Breast epithelium (tissue), 4 donors: ENCODE data around the gene SPIRE1. TPM values are rescaled to one million over a fixed set of nuclear protein-coding genes. Genes with fewer than 3 reads are reported as not detected.
"Not testable (repeated sequence)": the region's sequence is repeated elsewhere in the genome, so short reads cannot be mapped to it uniquely, and the experiment has no call there.

Experiments
- DNase-seq, 2 donors: peaks; one replicate each; pipeline ENCODE4 v3.0.0-alpha.2; 2019; ENCODE audit warnings: low spot score in 2 of 2
- H3K27ac ChIP-seq, 2 donors: fragments of 200-600 bp; sonication (generic) in 1 of 2; one replicate each; pipeline ENCODE4 v1.5.1; 2016 to 2019; ENCODE audit warnings: mild to moderate bottlenecking in 1 of 2
- H3K27me3 ChIP-seq, 2 donors: fragments of 200-600 bp; sonication (generic) in 1 of 2; one replicate each; pipeline versions ENCODE4 v1.5.1 to v1.6.0; 2017 to 2019; ENCODE audit warnings: control low read depth in 1 of 2, mild to moderate bottlenecking in 1 of 2
- H3K36me3 ChIP-seq: fragments of 200-600 bp; one replicate; pipeline ENCODE4 v1.5.1; 2019
- H3K4me1 ChIP-seq, 2 donors: fragments of 200-600 bp; sonication (generic); one replicate each; pipeline ENCODE4 v1.5.1; 2016 to 2019; ENCODE audit warnings: control low read depth in 1 of 2
- H3K4me3 ChIP-seq, 3 donors: fragments of 200-600 bp; sonication (generic); 1 replicate in 2 of 3; 2 replicates in 1 of 3; pipeline ENCODE4 v1.5.1; 2016 to 2019; ENCODE audit warnings: mild to moderate bottlenecking in 3 of 3, moderate library complexity in 2 of 3
- H3K9me3 ChIP-seq, 2 donors: fragments of 200-600 bp; sonication (generic) in 1 of 2; one replicate each; pipeline ENCODE4 v1.5.1; 2016 to 2019; ENCODE audit warnings: control low read depth in 1 of 2
- CTCF ChIP-seq, 3 donors: fragments of 450-650 bp; IDR thresholded peaks; one replicate each; pipeline ENCODE4 v1.5.1; 2016 to 2017; ENCODE audit warnings: antibody characterized with exemption in 3 of 3, mild to moderate bottlenecking in 3 of 3, moderate library complexity in 3 of 3
- POLR2A ChIP-seq: fragments of 450-650 bp; IDR thresholded peaks from one replicate; pipeline ENCODE4 v1.6.1; 2016; ENCODE audit warnings: antibody characterized with exemption, mild to moderate bottlenecking, moderate library complexity
- POLR2AphosphoS5 ChIP-seq, 3 donors: sonication (generic); formaldehyde crosslinking; IDR thresholded peaks; one replicate each; pipeline ENCODE4 v1.6.1; 2017; ENCODE audit warnings: antibody characterized with exemption in 3 of 3
- intact Hi-C: fragments of 100-400 bp; cut with DNase I; formaldehyde crosslinking; loops from one replicate; pipeline ENCODE4 v1.15.1; 2023; ENCODE audit warnings: low total_unique reads
- total RNA-seq, 3 donors: library from RNA; depleted of rRNA; stranded (reverse); fragments of >200 nt; gene quantifications; one replicate each; pipeline ENCODE4 v1.1.0, GENCODE V29; 2016

Gene SPIRE1
- total RNA-seq, 3 donors from 2014 or later: 24.3 to 38.5 (median 25.9) TPM

- intact Hi-C loops: no loop called here
- no peak for DNase-seq
- Histone ChIP-seq H3K9me3 (peaks cover 0 to 14% of the 10 kb centered on the region in 2 donors), H3K4me1 (no peaks in the 10 kb centered on the region), H3K4me3 (no peak overlapping the region), H3K36me3 (no peaks in the 10 kb centered on the region), H3K27ac (no peak overlapping the region), H3K27me3 (no peaks in the 10 kb centered on the region)
- TF ChIP-seq POLR2A (no peak), POLR2AphosphoS5 (IDR thresholded peaks at IDR 0.05) (no peak), CTCF (IDR thresholded peaks at IDR 0.05) (no peak)
Measured at GRCh38 chr18:12569791-12570190, 88.1 kb downstream of the SPIRE1 start.

DNA sequence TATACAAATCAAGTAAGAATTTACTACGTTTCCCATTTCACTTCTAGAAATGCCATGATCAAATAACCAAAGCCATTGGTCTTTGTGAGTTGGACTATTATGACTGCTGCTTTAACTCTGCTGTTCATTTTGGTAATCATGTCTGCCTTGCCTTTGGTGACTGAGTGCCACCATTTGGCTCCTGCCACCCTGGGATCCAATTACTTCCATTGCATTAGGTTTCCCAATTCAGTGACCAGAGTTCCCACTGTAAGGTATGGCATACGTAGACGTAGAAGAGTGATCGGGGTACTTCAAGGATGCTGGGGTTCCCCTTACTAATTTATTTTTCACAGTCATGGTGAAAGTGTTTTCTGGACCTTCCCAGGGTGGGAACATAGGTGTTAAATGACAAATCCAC lies 90.1 kb downstream of the SPIRE1 start:
- no peak for DNase-seq
- H3K36me3 ChIP-seq: no peaks in the 10 kb centered on the region
- no peak overlapping the region for H3K27ac ChIP-seq
- no peaks in the 10 kb centered on the region for H3K27me3 ChIP-seq
- H3K4me3 ChIP-seq: no peak overlapping the region
- intact Hi-C loops: no loop called here
- peaks cover 0 to 19% of the 10 kb centered on the region in 2 donors for H3K9me3 ChIP-seq
- TF ChIP-seq CTCF (IDR thresholded peaks at IDR 0.05): no peak
- no peak for TF ChIP-seq POLR2AphosphoS5 (IDR thresholded peaks at IDR 0.05)
- no peak for TF ChIP-seq POLR2A
- no peaks in the 10 kb centered on the region for H3K4me1 ChIP-seq

GRCh38 chr18:12564861-12565260 lies 93.0 kb downstream of the SPIRE1 start:
- no peaks in the 10 kb centered on the region for H3K27me3 ChIP-seq
- TF ChIP-seq POLR2AphosphoS5 (IDR thresholded peaks at IDR 0.05): no peak
- TF ChIP-seq CTCF (IDR thresholded peaks at IDR 0.05): no peak
- no peak for TF ChIP-seq POLR2A
- H3K27ac ChIP-seq: no peak overlapping the region
- no peak for DNase-seq
- H3K36me3 ChIP-seq: no peaks in the 10 kb centered on the region
- peaks cover 0 to 19% of the 10 kb centered on the region in 2 donors for H3K9me3 ChIP-seq
- intact Hi-C loops: no loop called here
- H3K4me1 ChIP-seq: no peaks in the 10 kb centered on the region
- H3K4me3 ChIP-seq: no peak overlapping the region

DNA sequence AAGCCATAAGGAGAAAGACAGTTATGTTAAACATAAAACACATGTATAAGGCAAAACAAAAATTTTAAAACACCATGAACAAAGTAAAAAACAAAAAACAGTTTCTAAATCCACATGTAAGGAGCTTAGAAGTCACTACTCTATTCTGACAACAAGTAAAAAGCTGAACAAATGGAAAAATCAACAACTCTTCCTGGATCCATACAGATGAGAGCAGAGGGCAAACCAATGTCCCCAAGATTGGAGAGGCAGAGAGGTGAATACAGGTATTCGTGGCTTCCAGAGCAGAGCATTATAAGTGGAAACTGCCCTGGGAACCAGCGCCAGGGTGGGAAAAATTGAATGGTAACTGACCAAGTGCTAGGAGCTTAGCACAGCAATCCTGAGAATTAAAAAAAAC lies 93.5 kb downstream of the SPIRE1 start:
- Histone ChIP-seq H3K27me3 (no peaks in the 10 kb centered on the region), H3K9me3 (peaks cover 0 to 19% of the 10 kb centered on the region in 2 donors), H3K27ac (no peak overlapping the region), H3K36me3 (no peaks in the 10 kb centered on the region), H3K4me3 (no peak overlapping the region), H3K4me1 (no peaks in the 10 kb centered on the region)
- DNase-seq: no peak
- intact Hi-C loops: no loop called here
- TF ChIP-seq CTCF (IDR thresholded peaks at IDR 0.05) (no peak), POLR2AphosphoS5 (IDR thresholded peaks at IDR 0.05) (no peak), POLR2A (no peak)

DNA sequence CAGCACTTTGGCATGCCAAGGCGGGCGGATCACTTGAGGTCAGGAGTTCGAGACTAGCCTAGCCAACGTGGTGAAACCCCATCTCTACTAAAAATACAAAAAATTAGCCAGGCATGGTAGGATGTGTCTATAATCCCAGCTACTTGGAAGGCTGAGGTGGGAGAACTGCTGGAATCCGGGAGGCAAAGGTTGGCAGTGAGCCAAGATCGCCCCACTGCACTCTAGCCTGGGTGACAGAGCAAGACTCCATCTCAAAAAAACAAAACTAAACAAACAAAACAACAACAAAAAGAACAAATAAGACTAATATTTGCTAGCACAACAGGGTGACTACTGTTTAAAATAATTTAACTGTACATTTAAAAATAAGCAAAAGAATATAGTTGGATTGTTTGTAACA lies 97.3 kb downstream of the SPIRE1 start:
- intact Hi-C loops, H3K4me1 ChIP-seq, H3K27me3 ChIP-seq, DNase-seq, H3K27ac ChIP-seq, H3K36me3 ChIP-seq, H3K4me3 ChIP-seq: not testable (repeated sequence)
- H3K9me3 ChIP-seq: peaks cover 16 to 27% of the 10 kb centered on the region in 2 donors

- no peaks in the 10 kb centered on the region for H3K36me3 ChIP-seq
- peaks cover 16% of the 10 kb centered on the region in 2 donors for H3K9me3 ChIP-seq
- H3K4me3 ChIP-seq: no peak overlapping the region
- no peaks in the 10 kb centered on the region for H3K4me1 ChIP-seq
- no peaks in the 10 kb centered on the region for H3K27me3 ChIP-seq
- H3K27ac ChIP-seq: no peak overlapping the region
- intact Hi-C loops: no loop called here
- no peak for TF ChIP-seq POLR2A
- no peak for TF ChIP-seq POLR2AphosphoS5 (IDR thresholded peaks at IDR 0.05)
- TF ChIP-seq CTCF (IDR thresholded peaks at IDR 0.05): no peak
- DNase-seq: no peak
Measured at GRCh38 chr18:12559319-12559718, 98.6 kb downstream of the SPIRE1 start.
